Muscle of back (tissue), 11 donors: Measurements from ENCODE around the gene HOXA5. TPM values are rescaled to one million over a fixed set of nuclear protein-coding genes. Genes with fewer than 3 reads are reported as not detected.
A peak's percentile ranks its signal among the peaks of the same experiment; 100 is the strongest.

Experiments
- DNase-seq, 3 donors: peaks; one replicate each; pipeline versions ENCODE4 v3.0.0 to v3.0.0-alpha.2; 2013
- polyA plus RNA-seq, 10 donors: library from polyadenylated mRNA; unstranded; fragments of 120-200 nt; gene quantifications; one replicate each; pipeline ENCODE4 v1.2.1, GENCODE V29; 2013; ENCODE audit not compliant: insufficient read length in 10 of 10

HOXA5 gene
- polyA plus RNA-seq, 10 donors, result 6.4 to 12.0 (median 7.9) TPM

DNA sequence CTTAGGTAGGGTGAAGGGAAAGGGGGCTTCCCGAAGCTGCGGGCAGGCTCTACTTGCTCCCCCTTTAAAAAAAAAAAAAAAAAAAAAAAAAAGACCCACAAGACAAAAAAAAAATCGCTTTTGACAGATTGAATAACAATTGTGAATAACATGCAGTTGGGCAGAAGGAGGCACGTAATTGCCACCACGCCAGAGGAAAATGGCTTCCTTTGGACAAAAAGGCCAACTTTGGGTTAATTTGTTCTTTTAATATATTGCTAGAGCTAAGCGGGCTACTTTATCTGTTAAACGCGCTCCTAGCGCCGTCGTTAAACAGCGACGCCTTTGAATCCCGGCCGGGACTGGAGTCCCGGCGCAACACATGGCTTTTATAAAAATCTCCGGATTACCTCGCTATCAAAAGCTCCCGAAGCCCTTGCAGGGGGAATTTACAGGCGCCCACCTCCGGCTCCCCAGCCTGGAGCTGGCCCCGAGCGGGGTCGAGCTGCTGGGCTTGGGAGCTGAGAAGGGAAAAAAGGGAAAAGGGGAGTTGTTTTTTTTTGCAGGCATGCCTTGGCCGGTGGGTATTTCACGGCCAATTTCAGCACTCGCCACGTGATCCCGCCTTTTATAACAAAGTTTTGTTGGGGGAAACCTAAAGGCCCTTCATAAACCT is 40.3 kb upstream of the HOXA5 start:
- DNase-seq, result peak in 1 of 3 donors; percentile 83

DNA sequence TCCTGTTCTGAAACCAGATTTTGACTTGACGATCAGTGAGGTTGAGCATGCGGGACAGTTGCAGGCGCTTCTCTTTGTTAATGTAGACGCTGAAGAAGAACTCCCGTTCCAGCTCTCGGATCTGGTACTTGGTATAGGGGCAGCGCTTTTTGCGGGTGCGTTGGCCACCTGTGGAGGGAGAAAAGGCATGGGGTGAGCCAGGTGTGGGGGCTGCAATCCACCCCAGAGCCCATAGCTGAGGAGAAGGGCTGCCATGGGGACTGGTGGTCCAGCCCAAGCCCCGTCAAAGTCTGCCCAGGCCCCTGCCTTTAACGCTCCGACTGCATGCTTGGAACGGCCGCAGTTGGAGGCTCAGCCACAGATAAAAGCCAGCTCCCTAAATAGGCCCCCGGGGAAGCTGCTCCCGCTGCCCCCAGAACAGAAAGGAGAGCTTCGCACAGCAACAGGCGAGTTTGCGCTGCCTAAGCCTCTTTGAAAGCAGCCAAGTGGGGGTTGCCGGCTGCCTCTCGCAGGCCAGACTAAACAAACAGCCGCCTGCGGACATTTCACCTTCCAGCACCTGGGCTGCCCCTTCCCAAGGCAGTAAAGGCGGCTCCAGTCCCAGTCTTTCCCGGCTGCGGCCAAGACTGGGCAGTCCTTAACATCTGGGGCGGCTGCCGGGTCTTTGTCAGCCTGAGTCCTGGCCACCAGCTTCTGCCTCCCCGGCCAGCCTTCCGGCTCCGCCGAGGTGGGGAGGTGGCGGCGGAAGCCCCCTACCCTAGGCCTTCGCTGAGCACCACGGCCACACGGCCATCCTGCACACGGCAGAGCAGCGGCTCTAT is 39.6 kb upstream of the HOXA5 start:
- DNase-seq, result peak in 1 of 3 donors; percentile 68

DNA sequence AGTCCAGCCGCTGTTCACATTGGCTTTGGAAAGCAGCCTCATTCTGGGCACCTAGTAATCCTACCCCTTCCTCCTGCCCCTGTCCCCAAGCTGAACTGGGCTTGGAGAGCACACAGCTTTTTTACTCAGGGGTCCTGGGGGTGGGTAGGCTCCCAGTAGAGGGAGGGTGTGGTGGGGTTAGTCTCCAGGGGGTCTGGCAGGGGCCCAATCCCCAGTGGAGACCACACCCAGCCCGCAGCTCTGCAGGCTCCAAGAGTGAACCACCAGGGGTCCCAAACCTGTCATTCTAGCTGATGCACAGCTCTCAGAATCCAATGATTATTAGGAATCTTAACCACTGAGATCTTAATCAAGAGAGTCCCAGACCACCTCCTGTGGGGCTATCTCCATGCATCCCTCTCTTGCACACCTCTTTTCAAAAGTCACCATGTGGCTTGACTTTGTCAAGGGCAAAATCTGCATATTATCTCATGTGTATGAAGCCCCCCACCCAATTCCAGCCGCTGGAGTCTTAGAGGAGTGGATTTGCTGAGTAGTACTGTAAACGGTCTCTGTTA is 38.9 kb upstream of the HOXA5 start:
- DNase-seq, result no peak

DNA sequence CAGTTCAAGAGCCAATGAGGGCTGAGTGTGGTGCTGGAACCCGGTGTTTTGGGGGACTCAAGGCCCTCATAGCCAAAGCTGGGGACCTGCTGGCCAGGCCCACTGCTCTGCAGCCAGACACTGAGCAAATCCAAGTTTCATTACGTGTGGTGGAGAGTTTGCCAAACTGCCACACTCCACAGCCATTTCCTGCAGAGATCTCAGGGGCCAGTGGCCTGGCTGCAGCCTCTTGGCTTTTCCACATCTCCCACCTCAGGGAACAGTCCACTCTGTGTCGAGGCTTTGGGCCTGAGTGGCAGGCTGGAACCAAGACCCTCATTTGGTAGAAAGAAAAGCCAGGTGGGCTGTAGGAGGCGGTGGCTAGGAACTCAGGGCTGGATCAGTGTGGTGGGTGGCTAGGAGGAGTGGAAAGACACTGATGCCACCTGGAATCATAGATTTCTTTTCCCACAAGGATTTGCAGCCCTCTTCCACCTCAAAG is 38.4 kb upstream of the HOXA5 start:
- peak in 1 of 3 donors; percentile 32 for DNase-seq

DNA sequence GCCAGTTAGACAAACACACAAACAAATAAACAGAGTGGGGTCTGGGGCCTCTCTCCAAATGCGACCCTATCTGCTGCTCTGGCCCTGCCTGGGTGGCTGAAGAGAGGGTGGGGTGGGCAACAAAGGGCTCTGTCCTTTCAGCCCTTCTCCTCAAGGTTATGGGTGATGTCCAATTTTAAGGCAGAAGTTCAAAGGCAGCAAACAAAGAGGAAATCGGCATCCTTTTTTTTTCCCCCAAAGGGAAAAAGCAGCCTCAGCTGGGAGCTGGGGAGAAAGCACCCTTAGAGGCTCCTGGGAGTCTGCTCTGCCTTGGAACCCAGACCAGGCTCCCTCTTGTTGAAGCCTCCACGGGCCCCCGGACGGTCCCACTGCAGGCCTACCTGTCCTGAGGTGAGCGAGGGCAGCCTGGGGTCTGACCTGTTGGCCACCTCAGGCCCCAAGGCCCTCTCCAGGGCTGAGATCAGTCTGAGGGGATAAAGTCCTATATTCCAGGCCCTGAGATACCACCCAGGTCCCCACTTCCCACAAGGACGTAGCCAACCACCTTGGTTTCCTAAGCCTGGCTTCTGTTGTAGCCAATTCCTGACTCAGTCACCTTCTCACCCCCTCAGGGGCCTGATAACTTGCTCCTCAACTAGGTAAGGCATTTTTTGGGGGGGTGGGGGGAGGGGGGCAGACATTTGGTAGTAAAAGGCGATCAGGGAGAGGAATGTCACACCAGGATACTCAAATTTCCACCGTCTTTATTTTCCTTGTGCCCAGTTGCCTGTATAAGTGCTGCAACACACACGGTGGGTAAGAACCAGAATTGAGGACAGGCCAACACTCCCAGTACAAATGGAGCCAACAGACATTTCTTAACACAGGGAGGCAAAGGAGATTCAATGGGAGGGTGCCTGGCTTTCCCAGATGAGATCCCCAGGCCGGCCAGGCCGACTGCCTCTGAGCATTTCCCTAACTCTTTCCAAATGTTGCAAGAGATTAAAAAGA is 37.2 kb upstream of the HOXA5 start:
- DNase-seq, result peak in 1 of 3 donors; percentile 36

DNA sequence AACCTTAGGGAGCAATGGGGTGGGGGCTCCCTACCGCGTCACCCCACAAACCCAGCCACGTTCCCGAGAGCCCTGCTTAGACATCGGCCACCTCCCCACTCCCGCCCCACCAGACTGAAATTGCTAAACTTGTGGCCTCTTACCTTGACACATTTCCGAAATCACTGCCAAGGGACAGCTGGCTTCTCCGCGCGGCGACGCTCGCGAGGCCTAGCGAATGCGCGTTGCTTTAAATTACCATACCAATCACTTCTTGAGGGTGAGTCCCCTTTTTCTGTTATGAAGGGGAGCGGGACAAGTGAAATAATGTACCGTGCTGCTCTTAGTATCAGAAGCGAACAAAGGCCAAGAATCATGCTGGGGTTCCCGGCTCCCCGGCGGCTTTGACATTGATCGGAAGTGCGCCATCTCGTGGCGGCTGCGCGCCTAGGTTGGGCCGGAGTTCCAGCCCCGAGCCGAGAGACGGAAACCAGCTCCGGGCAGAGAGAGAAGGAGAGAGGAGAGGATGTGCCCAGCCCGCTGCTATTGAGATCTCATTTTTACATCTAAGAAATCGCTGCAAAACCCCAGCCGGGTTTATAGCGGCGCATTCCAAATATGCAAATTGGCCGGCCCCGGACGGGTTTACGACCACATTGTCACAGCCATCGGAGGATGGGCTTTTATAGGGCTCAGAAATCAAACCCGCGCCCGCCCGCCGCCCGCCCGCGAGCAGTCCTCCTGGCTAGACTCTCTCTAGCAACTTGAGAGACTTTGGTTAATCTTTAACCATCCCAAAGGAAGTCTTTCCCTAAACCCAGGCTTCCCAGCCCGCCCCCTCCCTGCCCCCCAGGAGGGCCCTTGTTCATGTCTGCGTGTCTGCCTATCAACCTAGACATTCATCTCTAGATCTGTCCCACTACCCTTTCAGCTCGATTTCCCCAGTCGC is 36.3 kb upstream of the HOXA5 start:
- peak in 2 of 3 donors; percentile 87 to 96 for DNase-seq

DNA sequence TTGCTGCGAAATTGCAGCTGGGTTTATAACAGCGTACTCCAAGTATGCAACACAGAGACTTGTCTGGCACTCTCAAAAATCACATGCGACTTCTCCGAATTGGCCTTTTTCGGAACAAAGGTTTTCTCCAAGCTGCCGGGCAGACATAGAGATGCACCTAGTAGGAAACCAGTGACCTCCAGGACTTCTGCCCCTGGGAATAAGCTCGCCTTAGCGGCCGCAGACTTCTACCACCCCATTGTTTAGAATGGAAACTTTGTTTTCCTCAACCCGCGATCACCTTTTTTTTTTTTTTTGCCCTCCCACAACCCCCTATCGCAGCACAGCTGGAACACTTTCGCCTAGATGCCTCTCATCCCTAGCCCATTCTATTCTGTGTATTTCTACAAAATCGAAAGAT is 35.5 kb upstream of the HOXA5 start:
- no peak for DNase-seq

DNA sequence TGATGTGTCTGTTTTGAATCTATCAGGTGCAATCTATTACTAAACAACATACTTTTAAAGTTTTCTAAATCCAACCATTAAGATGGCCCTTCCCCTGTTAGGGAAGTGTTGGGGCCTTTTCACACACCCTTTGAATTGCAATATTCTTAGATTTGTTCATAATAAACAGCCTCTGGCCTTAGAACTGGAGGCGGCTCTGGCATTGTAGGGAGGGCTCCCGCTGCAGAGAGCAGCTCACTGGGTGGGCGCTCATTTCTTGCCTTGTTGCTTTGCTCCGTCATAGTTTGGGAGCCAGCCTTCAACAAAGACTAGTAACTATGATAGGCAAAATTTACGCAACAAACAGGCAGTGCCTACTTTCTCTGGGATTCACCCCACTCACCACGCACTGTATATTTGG is 34.9 kb upstream of the HOXA5 start:
- peak in 1 of 3 donors; percentile 72 for DNase-seq

DNA sequence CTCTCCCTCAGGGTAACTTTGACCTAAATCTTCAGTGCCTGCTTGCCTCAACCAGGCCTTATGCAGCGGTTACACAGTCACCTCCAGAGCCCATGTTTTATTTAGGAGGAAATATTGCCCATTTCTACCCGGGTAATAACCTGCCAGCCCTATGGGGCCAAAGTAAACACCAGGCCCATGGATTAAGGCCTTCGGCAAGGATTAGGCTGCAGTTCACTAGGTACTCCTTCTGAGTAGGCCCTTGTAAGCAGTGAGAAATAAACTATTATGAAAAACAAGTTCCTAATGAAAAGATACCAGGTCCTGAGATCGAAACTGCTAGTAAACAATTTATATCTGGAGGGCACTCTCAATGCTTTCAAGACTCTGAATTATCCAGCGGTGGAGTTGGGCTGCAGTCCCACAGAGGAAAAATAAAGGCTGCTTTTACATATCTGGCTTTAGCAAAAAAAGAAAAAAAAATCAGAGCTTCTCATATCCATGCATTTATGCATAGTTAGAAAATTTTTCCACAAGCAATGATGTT is 34.4 kb upstream of the HOXA5 start:
- no peak for DNase-seq

DNA sequence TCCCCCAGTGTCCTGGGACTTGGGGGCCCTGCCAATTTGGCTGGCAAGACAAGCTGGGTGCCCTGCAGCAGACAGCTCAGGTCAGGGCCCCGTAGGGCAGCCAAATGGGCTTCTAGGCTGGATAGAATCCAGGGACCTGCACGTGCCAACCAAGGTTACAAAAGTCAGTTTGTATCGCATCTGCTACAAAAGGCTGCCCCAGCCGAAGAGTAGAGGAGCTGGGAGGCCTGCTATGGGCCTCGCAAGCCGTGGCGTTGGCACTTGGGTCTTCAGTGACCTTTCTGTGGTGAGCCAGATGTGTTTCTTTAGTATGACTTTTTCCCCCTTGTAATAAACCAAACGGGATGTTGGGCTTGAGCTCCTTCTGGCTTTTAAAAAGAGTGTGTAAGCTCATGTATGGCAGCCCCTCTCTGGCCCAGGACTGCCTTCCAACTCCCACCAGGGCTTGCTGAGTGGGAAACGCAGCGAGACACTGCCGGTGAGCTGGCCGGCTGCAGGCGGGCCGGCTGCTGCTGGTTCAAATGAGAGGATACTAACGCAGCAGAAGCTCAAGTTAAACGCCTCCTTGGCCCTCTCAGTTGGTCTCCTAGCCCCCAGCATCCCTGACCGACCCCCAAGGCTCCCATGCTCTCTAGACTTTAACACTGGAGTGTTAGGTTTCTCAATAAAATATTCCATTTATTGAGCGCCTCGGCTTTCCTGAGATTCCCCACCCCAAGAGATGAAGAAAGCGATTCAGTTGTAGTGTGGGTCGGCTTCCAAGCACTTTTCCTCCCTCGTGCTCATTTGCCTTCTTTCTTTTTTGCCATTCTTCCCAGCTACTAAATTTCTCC is 33.7 kb upstream of the HOXA5 start:
- peak in 1 of 3 donors; percentile 76 for DNase-seq

DNA sequence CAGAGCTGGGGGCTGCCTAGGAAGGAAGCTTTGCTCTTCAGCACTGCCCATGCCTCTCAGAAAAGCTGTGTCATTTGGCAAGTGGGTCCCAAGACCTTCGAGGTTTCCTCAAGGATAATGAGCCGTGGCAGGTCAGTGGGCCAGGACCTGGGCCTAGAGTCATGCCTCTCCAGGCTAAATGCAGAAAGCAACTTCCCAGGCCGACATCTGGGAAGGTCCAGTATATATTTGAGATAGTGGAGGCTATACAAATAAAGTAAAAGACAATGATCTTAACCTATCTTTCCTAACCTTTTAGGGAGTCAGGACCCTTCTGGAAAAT is 33.0 kb upstream of the HOXA5 start:
- no peak for DNase-seq

DNA sequence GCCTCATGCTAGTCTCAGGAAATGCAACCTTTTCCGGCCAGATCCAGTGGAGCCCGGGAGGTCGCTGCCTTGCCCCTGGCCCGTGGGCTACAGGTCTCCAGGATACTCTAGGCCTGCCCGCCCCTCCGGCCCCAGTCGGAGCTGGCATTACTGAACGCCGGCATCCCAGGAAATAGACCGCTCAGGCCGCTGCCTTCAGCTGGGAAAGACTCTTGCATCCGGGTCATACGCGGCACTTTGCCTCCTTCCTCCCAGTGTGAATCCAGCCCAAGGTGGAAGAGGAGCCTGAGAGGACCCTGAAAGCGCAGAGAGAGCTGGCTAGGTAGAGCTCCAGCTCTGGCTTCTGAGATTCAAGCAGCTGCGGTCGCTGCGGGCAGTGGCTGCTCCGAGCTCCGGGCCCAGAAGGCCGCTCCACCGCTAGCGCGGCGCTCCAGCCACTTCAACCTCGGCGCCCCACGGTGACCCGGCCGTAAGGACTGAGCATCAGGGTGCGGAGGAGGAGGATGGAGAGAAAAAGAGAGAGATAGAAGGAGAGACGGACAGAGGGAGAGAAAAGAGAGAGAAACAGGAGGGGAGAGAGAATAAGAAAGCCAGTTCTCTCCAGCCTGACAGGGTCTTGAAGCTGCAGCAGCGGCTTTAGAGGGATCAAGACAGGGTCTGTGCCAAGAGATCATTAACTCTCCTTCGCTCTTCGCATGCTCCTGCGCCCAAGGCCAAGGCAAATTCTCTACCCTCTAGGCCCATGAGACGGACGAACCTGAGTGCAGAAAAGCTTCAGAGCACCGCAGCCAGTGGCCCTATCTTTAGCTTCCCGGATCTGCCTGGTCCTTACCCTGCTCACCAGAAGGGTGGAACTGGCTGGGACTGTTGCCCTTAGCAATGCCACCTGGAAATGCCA is 32.4 kb upstream of the HOXA5 start:
- peak in 1 of 3 donors; percentile 81 for DNase-seq

DNA sequence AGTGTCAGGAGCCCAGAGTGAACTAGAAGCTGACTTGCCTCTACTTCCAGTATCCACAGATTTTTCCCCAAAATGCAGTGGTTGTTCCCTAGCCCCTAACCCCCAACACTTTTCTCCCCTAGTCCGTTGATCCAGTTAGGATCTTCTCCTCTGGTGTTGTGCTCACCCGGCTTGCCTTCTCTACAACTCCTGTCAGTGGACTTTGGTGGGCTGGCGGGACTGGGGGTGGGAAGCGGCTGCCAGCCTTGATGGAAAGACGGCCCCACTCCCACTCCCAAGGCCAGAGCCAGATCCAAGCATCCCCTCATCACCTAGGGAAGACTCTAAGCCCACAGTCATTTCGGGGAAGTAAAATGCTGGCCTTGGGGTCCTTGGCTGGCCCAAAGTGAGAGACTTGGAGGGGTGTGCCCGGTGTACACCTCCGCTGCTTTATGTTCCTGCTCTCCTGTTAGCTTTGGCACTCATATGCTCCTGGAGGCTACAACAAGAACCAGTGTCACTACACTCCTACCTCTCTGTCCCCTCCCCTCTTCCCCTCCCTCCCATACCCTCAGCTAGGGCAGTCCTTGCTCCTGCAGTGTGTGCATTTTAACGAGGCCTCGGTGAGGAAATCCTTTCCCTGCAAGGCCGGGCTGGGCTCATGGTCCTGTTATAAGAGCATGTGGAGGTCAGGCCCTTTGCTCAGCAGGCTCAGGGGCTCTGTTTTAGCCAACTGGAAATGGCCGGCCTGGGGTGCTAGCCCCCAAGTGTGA is 31.6 kb upstream of the HOXA5 start:
- DNase-seq, result peak in 1 of 3 donors; percentile 80

DNA sequence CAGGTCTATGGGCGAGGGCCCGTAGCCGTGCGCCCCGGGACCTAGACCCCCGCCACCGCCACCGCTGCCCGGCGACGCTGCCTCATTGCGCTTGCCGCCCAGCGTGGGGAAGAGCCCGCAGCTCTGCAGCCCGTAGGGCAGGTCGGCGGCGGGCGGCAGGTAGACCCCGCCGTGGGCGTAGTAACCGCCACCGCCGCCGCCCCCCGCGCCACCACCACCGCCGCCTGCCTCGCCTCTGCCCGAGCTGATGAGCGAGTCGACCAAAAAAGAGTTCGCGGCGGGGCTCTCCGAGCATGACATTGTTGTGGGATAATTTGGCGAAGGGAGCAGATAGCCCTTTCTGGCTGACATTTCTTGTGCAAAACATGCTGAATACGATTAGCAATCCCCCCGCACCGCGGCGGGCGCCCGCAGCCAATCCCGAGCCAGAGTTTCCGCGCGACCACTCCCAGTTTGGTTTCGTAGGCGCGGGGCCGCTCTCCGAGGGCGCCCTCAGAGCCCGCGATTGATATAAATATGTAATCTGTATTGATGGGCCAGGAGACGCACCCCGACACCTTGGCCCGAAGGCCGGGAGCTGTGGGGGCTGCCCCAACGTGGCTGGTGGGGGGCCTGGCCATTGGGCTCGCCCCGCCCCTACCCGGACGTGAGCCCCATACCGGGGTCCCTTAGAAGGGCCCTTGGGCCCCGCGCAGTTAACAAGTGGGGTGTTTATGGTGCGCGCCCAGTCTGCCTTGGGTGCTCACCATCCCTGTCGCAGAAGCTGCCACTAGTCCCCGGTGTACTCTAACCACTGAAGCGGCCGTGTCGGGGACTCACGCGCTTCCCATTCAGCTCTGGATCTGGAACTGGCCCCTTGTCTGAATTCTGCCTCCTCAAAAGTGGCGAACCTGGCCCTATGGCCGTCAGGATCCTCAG is 30.7 kb upstream of the HOXA5 start, which contains the start of gene HOXA10:
Gene HOXA10, minus strand, starts transcription at position 365 of the 918 bp plus-strand sequence. Its CDS starts 14 bp downstream, at position 351.
- peak in 1 of 3 donors; percentile 93 for DNase-seq

DNA sequence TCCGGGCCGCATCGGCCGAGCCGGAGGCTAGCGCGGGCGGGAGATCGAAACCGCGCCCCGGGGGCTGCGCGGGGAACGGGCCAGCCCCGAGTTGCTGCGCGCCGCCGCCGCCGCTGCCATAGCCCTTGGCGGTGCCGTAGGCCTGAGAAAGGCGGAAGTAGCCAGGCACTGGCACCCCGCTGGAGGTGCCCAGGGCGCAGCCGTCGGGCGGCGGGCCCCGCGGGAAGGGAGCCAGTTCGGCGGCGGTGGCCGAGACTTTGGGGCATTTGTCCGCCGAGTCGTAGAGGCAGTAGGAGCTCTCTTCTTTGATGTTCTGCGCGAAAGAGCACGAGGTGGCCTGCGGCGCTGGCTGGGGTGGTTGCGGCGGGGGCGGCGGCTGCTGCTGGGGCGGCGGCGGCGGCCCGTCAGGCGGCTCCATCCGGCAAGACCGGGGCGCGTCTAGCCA is 30.1 kb upstream of the HOXA5 start:
- no peak for DNase-seq
